ENCODE measurements around the gene RUNX1.

RUNX1 gene

DNA sequence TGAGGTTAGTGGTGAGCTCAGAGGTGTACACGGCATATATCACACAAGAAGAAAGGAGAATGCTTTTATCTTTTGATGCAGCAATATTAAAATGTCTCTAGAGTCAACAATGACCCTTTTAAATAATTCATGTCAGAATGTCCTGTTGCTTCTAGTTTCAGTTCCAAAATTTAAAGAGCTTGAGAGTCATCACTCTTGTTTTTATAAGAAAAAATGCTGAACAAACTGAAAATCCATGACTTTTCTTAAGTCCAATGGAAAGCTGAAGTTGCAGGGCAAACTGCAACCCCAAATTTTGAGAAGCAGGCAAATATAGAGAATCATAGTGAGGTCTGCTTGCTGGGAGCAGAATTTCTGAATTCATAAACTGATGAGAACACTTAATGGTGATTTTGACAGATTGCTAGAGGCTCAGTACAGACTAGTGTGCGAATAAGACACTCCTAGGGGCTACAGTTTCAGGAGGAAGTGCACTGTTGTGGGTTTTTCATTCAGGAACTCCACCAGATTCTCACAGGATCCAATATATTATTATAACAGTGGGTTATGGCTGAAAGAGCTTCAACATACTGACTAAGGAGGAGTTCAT lies 245.2 kb downstream of the RUNX1 start:
- Histone ChIP-seq H3K36me3 (ENCODE audit: low read depth) (peaks cover 88% of the 10 kb centered on the region), H3K27me3 (ENCODE audit: insufficient read depth, poor library complexity, severe bottlenecking) (no peaks in the 10 kb centered on the region), H3K9me3 (ENCODE audit: severe bottlenecking) (peaks cover 13% of the 10 kb centered on the region), H3K4me3 (ENCODE audit: severe bottlenecking) (no peak overlapping the region), H3K27ac (ENCODE audit: poor library complexity, severe bottlenecking) (peak overlapping the region; percentile 98), H3K4me1 (ENCODE audit: insufficient read depth, poor library complexity, severe bottlenecking) (peaks cover 52% of the 10 kb centered on the region)
- DNase-seq (ENCODE audit: low spot score) (no peak), ATAC-seq (ENCODE audit: low read depth) (no peak)
- TF ChIP-seq, protein P1, sequence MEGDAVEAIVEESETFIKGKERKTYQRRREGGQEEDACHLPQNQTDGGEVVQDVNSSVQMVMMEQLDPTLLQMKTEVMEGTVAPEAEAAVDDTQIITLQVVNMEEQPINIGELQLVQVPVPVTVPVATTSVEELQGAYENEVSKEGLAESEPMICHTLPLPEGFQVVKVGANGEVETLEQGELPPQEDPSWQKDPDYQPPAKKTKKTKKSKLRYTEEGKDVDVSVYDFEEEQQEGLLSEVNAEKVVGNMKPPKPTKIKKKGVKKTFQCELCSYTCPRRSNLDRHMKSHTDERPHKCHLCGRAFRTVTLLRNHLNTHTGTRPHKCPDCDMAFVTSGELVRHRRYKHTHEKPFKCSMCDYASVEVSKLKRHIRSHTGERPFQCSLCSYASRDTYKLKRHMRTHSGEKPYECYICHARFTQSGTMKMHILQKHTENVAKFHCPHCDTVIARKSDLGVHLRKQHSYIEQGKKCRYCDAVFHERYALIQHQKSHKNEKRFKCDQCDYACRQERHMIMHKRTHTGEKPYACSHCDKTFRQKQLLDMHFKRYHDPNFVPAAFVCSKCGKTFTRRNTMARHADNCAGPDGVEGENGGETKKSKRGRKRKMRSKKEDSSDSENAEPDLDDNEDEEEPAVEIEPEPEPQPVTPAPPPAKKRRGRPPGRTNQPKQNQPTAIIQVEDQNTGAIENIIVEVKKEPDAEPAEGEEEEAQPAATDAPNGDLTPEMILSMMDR (IDR thresholded peaks at IDR 0.05; ENCODE audit: poor library complexity, severe bottlenecking): no peak

DNA sequence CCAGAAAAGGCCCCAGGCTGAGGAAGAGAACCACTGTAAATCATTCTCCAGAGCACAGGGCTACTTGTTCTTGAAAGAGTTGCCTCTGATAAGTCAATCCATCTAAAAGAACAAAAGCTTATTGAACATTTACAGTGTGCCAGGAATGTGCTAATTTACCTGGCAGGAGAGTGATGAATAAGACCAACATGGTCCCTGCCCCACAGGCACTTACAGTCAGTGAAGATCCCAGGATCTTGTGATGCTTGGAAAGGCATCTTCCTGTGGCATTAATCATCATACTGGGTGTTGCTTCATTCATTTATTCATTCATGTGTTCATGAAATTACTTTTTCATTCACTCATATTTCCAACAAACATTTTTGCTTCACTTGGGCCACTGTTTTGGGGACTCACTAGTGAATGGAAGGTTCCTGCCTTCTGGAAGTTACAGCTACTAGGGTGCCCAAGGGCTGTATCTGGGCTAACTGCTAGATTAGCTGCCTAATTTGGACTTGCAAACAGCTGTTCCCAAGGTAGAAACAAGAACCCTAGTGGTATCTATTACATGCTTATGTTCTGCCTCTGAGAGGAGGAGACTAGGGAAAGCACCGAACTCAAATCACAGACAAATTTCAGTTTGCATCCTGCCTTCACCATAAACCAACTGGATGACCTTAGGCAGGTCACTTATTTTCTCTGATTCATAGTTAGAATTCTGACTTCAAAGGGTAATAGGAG lies 246.8 kb downstream of the RUNX1 start:
- peaks cover 13% of the 10 kb centered on the region for H3K9me3 ChIP-seq (ENCODE audit: severe bottlenecking)
- no peak overlapping the region for H3K4me3 ChIP-seq (ENCODE audit: severe bottlenecking)
- ATAC-seq (ENCODE audit: low read depth) (peak; percentile 39; the same call in 2 of the 3 replicates), DNase-seq (ENCODE audit: low spot score) (no peak)
- H3K4me1 ChIP-seq (ENCODE audit: insufficient read depth, poor library complexity, severe bottlenecking): peaks cover 52% of the 10 kb centered on the region
- no peaks in the 10 kb centered on the region for H3K27me3 ChIP-seq (ENCODE audit: insufficient read depth, poor library complexity, severe bottlenecking)
- TF ChIP-seq, protein P1 (IDR thresholded peaks at IDR 0.05; ENCODE audit: poor library complexity, severe bottlenecking): no peak
- H3K36me3 ChIP-seq (ENCODE audit: low read depth): peaks cover 95% of the 10 kb centered on the region
- peak overlapping the region; percentile 98 for H3K27ac ChIP-seq (ENCODE audit: poor library complexity, severe bottlenecking)

DNA sequence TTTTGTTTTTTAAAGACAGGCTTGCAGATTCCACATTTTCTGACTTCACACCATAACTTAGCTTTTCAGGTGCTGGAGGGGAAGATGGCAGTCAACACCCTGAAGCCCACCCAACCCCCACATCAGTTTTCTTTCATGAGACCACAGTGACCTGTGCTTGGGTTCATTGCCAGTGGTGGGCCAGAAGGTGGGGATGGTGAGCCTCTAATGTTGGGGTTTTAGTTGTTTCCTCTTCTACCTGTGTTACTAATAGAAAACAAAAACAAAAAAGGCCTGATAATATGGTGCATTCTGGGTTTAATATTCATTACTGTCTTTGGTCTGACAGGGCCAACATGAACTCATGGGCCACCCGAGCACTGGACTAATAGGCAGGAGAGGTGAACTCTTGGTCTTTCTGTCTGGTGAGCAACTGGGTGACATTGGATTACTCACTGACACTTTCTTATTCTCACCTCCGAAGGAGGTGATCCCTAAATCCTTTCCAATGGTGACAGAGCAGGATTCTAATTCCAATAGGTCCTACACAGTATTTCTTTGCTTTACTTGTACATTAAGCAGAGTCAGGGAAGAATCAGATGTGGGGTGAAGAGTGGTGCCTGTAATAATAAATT lies 247.5 kb downstream of the RUNX1 start:
- H3K9me3 ChIP-seq (ENCODE audit: severe bottlenecking): peaks cover 11% of the 10 kb centered on the region
- peaks cover 95% of the 10 kb centered on the region for H3K36me3 ChIP-seq (ENCODE audit: low read depth)
- no peak for DNase-seq (ENCODE audit: low spot score)
- TF ChIP-seq, protein P1 (IDR thresholded peaks at IDR 0.05; ENCODE audit: poor library complexity, severe bottlenecking): peak; percentile 41
- peaks cover 52% of the 10 kb centered on the region for H3K4me1 ChIP-seq (ENCODE audit: insufficient read depth, poor library complexity, severe bottlenecking)
- ATAC-seq (ENCODE audit: low read depth): peak; percentile 33
- no peak overlapping the region for H3K4me3 ChIP-seq (ENCODE audit: severe bottlenecking)
- peak overlapping the region; percentile 98 for H3K27ac ChIP-seq (ENCODE audit: poor library complexity, severe bottlenecking)
- H3K27me3 ChIP-seq (ENCODE audit: insufficient read depth, poor library complexity, severe bottlenecking): no peaks in the 10 kb centered on the region

DNA sequence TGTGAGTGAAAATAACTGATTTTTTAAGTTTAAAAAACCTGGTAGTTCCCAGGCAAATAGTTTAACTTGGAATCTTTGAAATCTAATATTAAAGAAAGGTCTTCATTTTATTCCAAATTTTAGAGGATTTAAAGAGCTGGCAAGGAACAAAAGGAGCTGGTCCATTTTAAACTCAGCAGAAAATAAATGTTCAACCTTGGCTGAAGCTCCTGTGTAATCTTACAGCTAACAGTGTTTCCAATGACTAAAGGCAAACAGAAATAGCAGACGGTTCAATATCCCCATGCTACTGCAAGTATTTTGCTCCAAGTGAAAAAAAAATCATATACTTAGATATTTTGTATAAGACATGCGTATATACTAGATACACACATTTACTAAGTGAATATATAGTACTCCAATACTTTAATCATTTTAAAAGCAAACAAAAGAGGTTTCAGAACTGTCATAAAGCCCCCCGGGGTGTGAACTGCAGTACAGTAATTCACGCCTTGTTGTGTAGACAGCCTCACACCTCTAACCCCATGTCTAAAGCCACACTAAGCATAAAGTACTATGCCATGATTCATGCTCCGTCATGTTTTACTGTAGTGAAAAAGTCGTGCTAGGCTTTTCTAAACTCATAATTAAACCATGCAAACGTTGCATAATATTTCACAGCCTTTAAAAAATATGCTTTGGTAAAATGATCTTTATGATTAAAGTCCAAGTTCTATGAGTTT lies 248.1 kb downstream of the RUNX1 start:
- peaks cover 58% of the 10 kb centered on the region for H3K4me1 ChIP-seq (ENCODE audit: insufficient read depth, poor library complexity, severe bottlenecking)
- H3K4me3 ChIP-seq (ENCODE audit: severe bottlenecking): no peak overlapping the region
- peak overlapping the region; percentile 98 for H3K27ac ChIP-seq (ENCODE audit: poor library complexity, severe bottlenecking)
- no peaks in the 10 kb centered on the region for H3K27me3 ChIP-seq (ENCODE audit: insufficient read depth, poor library complexity, severe bottlenecking)
- peaks cover 8% of the 10 kb centered on the region for H3K9me3 ChIP-seq (ENCODE audit: severe bottlenecking)
- DNase-seq (ENCODE audit: low spot score): no peak
- TF ChIP-seq, protein P1 (IDR thresholded peaks at IDR 0.05; ENCODE audit: poor library complexity, severe bottlenecking): no peak
- peaks cover 95% of the 10 kb centered on the region for H3K36me3 ChIP-seq (ENCODE audit: low read depth)
- peak; percentile 57; the same call in 2 of the 3 replicates for ATAC-seq (ENCODE audit: low read depth)

Data from RWPE2 (cell line).